Neural progenitor cell (in vitro differentiated cells): ENCODE results near the gene MCL1. TPM values are rescaled to one million over a fixed set of nuclear protein-coding genes. Genes with fewer than 3 reads are reported as not detected.

ENCODE experiments used
- DNase-seq: peaks from one replicate; pipeline ENCODE4 v3.0.0-alpha.2; 2016; ENCODE audit warnings: low spot score
- H2AFZ ChIP-seq: fragments of 200-600 bp; sonication (generic); replicated peaks from 2 replicates; pipeline ENCODE4 v1.6.1; 2016; ENCODE audit warnings: antibody characterized with exemption
- H3F3A ChIP-seq: fragments of 200-600 bp; sonication (generic); 2 replicates; pipeline ENCODE4 v1.6.1; 2016; ENCODE audit warnings: antibody characterized with exemption, low read depth
- H3K27ac ChIP-seq: fragments of 200-600 bp; sonication (generic); 2 replicates; pipeline ENCODE4 v1.5.1; 2016; ENCODE audit warnings: mild to moderate bottlenecking
- H3K27me3 ChIP-seq: fragments of 200-600 bp; sonication (generic); 2 replicates; pipeline ENCODE4 v1.6.1; 2016; ENCODE audit warnings: mild to moderate bottlenecking, moderate library complexity
- H3K36me3 ChIP-seq: fragments of 200-600 bp; sonication (generic); 2 replicates; pipeline ENCODE4 v1.5.1; 2016
- H3K4me1 ChIP-seq: fragments of 200-600 bp; sonication (generic); 2 replicates; pipeline ENCODE4 v1.6.1; 2016; ENCODE audit warnings: mixed run types
- H3K4me2 ChIP-seq: fragments of 200-600 bp; sonication (generic); 2 replicates; pipeline ENCODE4 v1.6.1; 2016
- H3K4me3 ChIP-seq: fragments of 200-600 bp; sonication (generic); 2 replicates; pipeline ENCODE4 v1.5.1; 2016
- H3K79me2 ChIP-seq: fragments of 200-600 bp; sonication (generic); 2 replicates; pipeline ENCODE4 v1.6.1; 2016; ENCODE audit warnings: low read depth
- H3K9ac ChIP-seq: fragments of 200-600 bp; sonication (generic); 2 replicates; pipeline ENCODE4 v1.6.1; 2016
- H3K9me3 ChIP-seq: fragments of 200-600 bp; sonication (generic); 2 replicates; pipeline ENCODE4 v1.5.1; 2016; ENCODE audit warnings: low read depth
- H4K20me1 ChIP-seq: fragments of 200-600 bp; sonication (generic); 2 replicates; pipeline ENCODE4 v1.6.1; 2016; ENCODE audit warnings: low read depth
- H3K27ac Mint-ChIP-seq: 3 replicates; pipeline ENCODE4 v1.8.0; 2021; ENCODE audit warnings: mixed read lengths
- H3K27me3 Mint-ChIP-seq: 2 replicates; pipeline ENCODE4 v1.8.0; 2022; ENCODE audit warnings: low read depth, mild to moderate bottlenecking, inconsistent platforms, moderate library complexity, mixed read lengths; ENCODE audit not compliant: insufficient read depth
- H3K36me3 Mint-ChIP-seq: 3 replicates; pipeline ENCODE4 v1.8.0; 2021; ENCODE audit warnings: mixed read lengths
- H3K4me1 Mint-ChIP-seq: 3 replicates; pipeline ENCODE4 v1.8.0; 2021; ENCODE audit warnings: mixed read lengths
- H3K4me3 Mint-ChIP-seq: 3 replicates; pipeline ENCODE4 v1.8.0; 2021; ENCODE audit warnings: mild to moderate bottlenecking, moderate library complexity, mixed read lengths
- H3K9me3 Mint-ChIP-seq: 3 replicates; pipeline ENCODE4 v1.8.0; 2020; ENCODE audit warnings: mixed read lengths
- CTCF ChIP-seq: fragments of 200-600 bp; sonication (generic); IDR thresholded peaks from 2 replicates; pipeline ENCODE4 v1.5.1; 2017; ENCODE audit warnings: antibody characterized with exemption, mild to moderate bottlenecking
- EZH2 ChIP-seq: fragments of 200-600 bp; sonication (generic); IDR thresholded peaks from 2 replicates; pipeline ENCODE4 v1.6.1; 2017; ENCODE audit warnings: antibody characterized with exemption, mild to moderate bottlenecking, moderate library complexity
- EZH2phosphoT487 ChIP-seq: fragments of 200-600 bp; sonication (generic); IDR thresholded peaks from 2 replicates; pipeline ENCODE4 v1.6.1; 2017; ENCODE audit warnings: antibody characterized with exemption
- total RNA-seq: library from RNA; depleted of rRNA; stranded (reverse); fragments of >200 nt; gene quantifications from 2 replicates; pipeline ENCODE4 v1.2.3, GENCODE V29; 2015; ENCODE audit warnings: low replicate concordance

MCL1 gene
- total RNA-seq, 1 donor from 2014 or later = 232 TPM

GRCh38 chr1:150555971-150556865, 23.2 kb downstream of the MCL1 start:
- DNase-seq = peak; percentile 42
- H2AFZ ChIP-seq = no peak overlapping the region
- Mint-ChIP-seq H3K4me3 (no peak overlapping the region), H3K9me3 (no peaks in the 10 kb centered on the region), H3K4me1 (peaks cover 30% of the 10 kb centered on the region), H3K27me3 (peaks cover 3% of the 10 kb centered on the region), H3K27ac (no peak overlapping the region), H3K36me3 (peaks cover 2% of the 10 kb centered on the region)
- peaks cover 13% of the 10 kb centered on the region for H3F3A ChIP-seq
- H3K27ac ChIP-seq = no peak overlapping the region
- H3K4me1 ChIP-seq = peaks cover 22% of the 10 kb centered on the region
- no peak overlapping the region for H3K4me3 ChIP-seq
- H3K4me2 ChIP-seq = no peak overlapping the region
- peaks cover under 1% of the 10 kb centered on the region for H3K27me3 ChIP-seq
- no peak for TF ChIP-seq CTCF
- TF ChIP-seq EZH2phosphoT487 = no peak
- no peak for TF ChIP-seq EZH2
- no peaks in the 10 kb centered on the region for H3K9me3 ChIP-seq
- H3K79me2 ChIP-seq = peaks cover 7% of the 10 kb centered on the region
- H3K9ac ChIP-seq = no peak overlapping the region
- peaks cover 5% of the 10 kb centered on the region for H4K20me1 ChIP-seq
- no peaks in the 10 kb centered on the region for H3K36me3 ChIP-seq

- peaks cover 4% of the 10 kb centered on the region for H3K79me2 ChIP-seq
- H3K4me2 ChIP-seq = no peak overlapping the region
- no peak overlapping the region for H2AFZ ChIP-seq
- H3K4me1 ChIP-seq = peaks cover 18% of the 10 kb centered on the region
- peaks cover 9% of the 10 kb centered on the region for H4K20me1 ChIP-seq
- H3K4me1 Mint-ChIP-seq = peaks cover 25% of the 10 kb centered on the region
- no peak overlapping the region for H3K4me3 ChIP-seq
- no peak overlapping the region for H3K9ac ChIP-seq
- H3F3A ChIP-seq = peaks cover 13% of the 10 kb centered on the region
- H3K36me3 Mint-ChIP-seq = peaks cover 2% of the 10 kb centered on the region
- H3K36me3 ChIP-seq = no peaks in the 10 kb centered on the region
- no peaks in the 10 kb centered on the region for H3K9me3 Mint-ChIP-seq
- no peaks in the 10 kb centered on the region for H3K9me3 ChIP-seq
- peak; percentile 1 for DNase-seq
- H3K4me3 Mint-ChIP-seq = no peak overlapping the region
- H3K27me3 ChIP-seq = peaks cover 9% of the 10 kb centered on the region
- H3K27ac Mint-ChIP-seq = no peak overlapping the region
- H3K27me3 Mint-ChIP-seq = peaks cover 4% of the 10 kb centered on the region
- TF ChIP-seq CTCF (no peak), EZH2phosphoT487 (no peak), EZH2 (no peak)
- no peak overlapping the region for H3K27ac ChIP-seq
Observed at GRCh38 chr1:150555198-150555970, 24.0 kb downstream of the MCL1 start.

GRCh38 chr1:150554086-150554452, 25.3 kb downstream of the MCL1 start:
- Histone ChIP-seq H3K79me2 (no peaks in the 10 kb centered on the region), H4K20me1 (peaks cover 15% of the 10 kb centered on the region), H2AFZ (no peak overlapping the region), H3K4me2 (no peak overlapping the region), H3K4me3 (no peak overlapping the region), H3F3A (peaks cover 20% of the 10 kb centered on the region), H3K9ac (no peak overlapping the region), H3K27ac (no peak overlapping the region), H3K27me3 (peaks cover 22% of the 10 kb centered on the region), H3K4me1 (peaks cover 13% of the 10 kb centered on the region), H3K36me3 (no peaks in the 10 kb centered on the region), H3K9me3 (no peaks in the 10 kb centered on the region)
- Mint-ChIP-seq H3K27me3 (peaks cover 6% of the 10 kb centered on the region), H3K27ac (no peak overlapping the region), H3K9me3 (no peaks in the 10 kb centered on the region), H3K36me3 (peaks cover 2% of the 10 kb centered on the region), H3K4me3 (no peak overlapping the region), H3K4me1 (peaks cover 23% of the 10 kb centered on the region)
- TF ChIP-seq CTCF = no peak
- TF ChIP-seq EZH2phosphoT487 = no peak
- TF ChIP-seq EZH2 = no peak
- no peak for DNase-seq
